Measurements from ENCODE around the gene CCDC195.
A peak's percentile ranks its signal among the peaks of the same experiment; 100 is the strongest.

Gene CCDC195

GRCh38 chr2:224658780-224659405 is 57.3 kb downstream of the CCDC195 start:
- no peak overlapping the region for H3K4me3 ChIP-seq (replicated peaks; ENCODE audit: low read depth, low read length)
- DNase-seq (ENCODE audit: low read depth), result peak; percentile 3
- no peak for TF ChIP-seq CTCF (IDR thresholded peaks at IDR 0.05; ENCODE audit: low read length, missing control alignments)

DNA sequence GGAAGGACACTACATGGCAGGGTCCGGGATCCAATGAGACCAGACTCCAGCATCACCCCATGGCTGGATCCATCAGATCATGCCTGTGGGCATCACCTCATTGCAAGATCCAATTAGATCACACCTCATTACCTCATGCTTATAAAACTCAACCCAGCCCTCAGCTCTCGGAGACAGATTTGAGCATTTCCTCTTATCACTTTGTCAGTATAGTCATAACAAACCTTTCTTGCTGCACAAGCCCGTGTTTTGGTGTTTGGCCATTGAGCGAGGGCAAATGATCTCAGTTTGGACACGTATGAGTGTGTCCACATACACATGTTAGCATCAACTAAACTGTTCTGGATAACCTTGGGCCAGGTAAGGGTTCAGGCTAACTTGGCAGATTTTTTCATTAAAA is 58.8 kb downstream of the CCDC195 start:
- no peak for DNase-seq (ENCODE audit: low read depth)
- TF ChIP-seq CTCF (IDR thresholded peaks at IDR 0.05; ENCODE audit: low read length, missing control alignments), result no peak
- H3K4me3 ChIP-seq (replicated peaks; ENCODE audit: low read depth, low read length), result no peak overlapping the region

DNA sequence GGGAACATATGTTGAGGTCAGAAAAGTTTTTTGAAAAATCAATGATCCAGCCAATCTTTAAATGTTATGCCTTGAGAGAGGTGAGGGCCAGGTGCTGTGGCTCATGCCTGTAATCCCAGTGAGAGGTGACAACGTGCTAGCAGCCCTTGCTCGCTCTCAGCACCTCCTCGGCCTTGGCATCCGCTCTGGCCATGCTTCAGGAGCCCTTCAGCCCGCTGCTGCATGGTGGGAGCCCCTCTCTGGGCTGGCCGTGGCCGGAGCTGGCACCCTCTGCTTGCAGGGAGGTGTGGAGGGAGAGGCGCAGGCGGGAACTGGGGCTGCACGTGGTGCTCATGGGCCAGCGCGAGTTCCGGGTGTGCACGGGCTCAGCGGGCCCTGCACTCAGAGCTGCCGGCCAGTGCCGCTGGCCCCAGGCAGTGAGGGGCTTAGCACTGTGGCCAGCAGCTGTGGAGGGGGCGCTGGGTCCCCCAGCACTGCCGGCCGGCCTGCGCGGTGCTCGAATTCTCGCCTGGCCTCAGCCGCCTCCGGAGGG is 61.1 kb downstream of the CCDC195 start:
- TF ChIP-seq CTCF (IDR thresholded peaks at IDR 0.05; ENCODE audit: low read length, missing control alignments), result no peak
- no peak overlapping the region for H3K4me3 ChIP-seq (replicated peaks; ENCODE audit: low read depth, low read length)
- no peak for DNase-seq (ENCODE audit: low read depth)
